ENCODE measurements around the gene PALM2AKAP2.

The PALM2AKAP2 gene

GRCh38 chr9:109789556-109789955 is 9.6 kb downstream of the PALM2AKAP2 start:
- ATAC-seq: no peak
- TF ChIP-seq CREB5 (CRISPR knock-in tag; IDR thresholded peaks at IDR 0.05; ENCODE audit: low read depth) (no peak), TOX (CRISPR knock-in tag; IDR thresholded peaks at IDR 0.05; ENCODE audit: borderline replicate concordance) (no peak), ESRRG (CRISPR knock-in tag; IDR thresholded peaks at IDR 0.05) (no peak), CSDC2 (CRISPR knock-in tag; IDR thresholded peaks at IDR 0.05) (no peak), SNAI2 (CRISPR knock-in tag; IDR thresholded peaks at IDR 0.05) (no peak)

DNA sequence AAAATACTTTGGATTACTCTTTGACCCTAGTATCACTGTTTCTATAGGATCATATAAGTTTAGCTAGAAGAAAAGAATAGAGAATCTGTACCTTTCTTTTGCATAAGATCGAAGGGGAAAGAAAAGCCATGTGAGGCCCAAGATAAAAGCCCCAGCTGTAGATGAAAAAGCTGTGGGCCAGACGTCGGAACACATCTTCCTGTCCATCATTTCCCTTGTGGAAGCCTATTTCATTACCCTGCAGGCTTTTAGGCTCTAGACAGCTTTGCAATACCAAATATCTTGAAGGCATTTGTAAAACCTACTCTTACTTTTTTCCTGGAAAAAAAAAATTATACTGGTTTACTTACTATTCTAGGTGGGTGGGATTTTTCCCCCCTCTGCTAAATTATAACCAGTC is 10.0 kb downstream of the PALM2AKAP2 start:
- no peak for TF ChIP-seq ZNF8 (CRISPR knock-in tag; IDR thresholded peaks at IDR 0.05)
- ATAC-seq: no peak

DNA sequence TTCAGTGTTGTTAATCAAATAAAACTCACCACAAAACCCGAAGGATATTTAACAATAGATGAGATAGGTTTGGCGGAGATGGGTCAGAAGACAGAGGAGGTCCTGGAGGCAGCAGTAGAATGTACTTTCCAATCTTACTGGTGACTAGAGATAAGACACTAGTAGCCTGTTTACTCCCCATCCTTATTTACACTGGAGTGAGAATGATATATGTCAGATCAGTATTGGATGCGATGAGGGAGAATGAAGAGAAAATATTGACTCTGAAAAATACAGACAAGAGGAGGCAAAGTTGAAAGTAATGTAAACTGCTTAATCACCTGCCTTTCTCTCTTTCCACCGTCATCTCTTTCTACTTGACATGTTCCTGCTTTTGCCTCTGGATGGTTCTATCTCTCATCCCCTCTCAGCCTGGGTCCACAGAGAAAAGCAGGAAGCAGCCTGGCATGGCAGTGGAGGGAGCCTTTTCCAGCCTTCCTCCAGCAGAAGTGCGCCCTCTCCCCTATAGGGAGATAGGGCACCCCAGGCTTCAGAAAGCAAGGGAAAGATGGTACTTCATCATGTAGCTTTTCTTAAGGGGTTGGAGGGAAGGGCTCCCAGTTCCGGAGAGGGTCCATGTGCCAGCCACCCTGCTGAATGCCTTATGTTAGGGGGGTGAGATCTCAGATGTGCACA is 11.1 kb downstream of the PALM2AKAP2 start:
- TF ChIP-seq PPARA (CRISPR knock-in tag; IDR thresholded peaks at IDR 0.05; ENCODE audit: borderline replicate concordance) (no peak), POU6F1 (CRISPR knock-in tag; IDR thresholded peaks at IDR 0.05; ENCODE audit: borderline replicate concordance, low read depth) (no peak), ZC3H10 (CRISPR knock-in tag; IDR thresholded peaks at IDR 0.05) (no peak)
- TF ChIP-seq, protein P1, sequence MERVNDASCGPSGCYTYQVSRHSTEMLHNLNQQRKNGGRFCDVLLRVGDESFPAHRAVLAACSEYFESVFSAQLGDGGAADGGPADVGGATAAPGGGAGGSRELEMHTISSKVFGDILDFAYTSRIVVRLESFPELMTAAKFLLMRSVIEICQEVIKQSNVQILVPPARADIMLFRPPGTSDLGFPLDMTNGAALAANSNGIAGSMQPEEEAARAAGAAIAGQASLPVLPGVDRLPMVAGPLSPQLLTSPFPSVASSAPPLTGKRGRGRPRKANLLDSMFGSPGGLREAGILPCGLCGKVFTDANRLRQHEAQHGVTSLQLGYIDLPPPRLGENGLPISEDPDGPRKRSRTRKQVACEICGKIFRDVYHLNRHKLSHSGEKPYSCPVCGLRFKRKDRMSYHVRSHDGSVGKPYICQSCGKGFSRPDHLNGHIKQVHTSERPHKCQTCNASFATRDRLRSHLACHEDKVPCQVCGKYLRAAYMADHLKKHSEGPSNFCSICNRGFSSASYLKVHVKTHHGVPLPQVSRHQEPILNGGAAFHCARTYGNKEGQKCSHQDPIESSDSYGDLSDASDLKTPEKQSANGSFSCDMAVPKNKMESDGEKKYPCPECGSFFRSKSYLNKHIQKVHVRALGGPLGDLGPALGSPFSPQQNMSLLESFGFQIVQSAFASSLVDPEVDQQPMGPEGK (CRISPR knock-in tag; IDR thresholded peaks at IDR 0.05; ENCODE audit: borderline replicate concordance): no peak
- no peak for ATAC-seq

DNA sequence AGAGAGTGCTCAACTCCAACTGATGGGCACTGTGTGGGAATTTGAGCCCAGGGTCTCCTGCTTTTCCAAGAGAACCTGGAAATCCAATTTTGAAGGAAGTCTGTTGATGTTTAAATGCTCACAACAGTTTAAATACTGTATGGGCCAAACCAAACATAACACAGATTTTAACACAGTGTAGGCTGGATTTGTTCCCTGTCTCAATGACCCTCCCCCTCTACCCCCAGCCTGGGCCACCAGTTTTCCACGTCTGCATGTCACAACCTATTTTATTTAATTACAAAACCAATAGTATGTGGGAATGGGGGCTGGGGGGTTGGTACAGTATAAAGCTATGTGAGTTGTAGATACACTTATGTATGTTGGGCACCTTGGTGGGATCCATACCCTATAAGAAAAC is 11.7 kb downstream of the PALM2AKAP2 start:
- TF ChIP-seq ZC3H10 (CRISPR knock-in tag; IDR thresholded peaks at IDR 0.05) (no peak), ESRRG (CRISPR knock-in tag; IDR thresholded peaks at IDR 0.05) (no peak), GLIS3 (CRISPR knock-in tag; IDR thresholded peaks at IDR 0.05) (no peak), POU6F1 (CRISPR knock-in tag; IDR thresholded peaks at IDR 0.05; ENCODE audit: borderline replicate concordance, low read depth) (no peak), ZFP30 (CRISPR knock-in tag; IDR thresholded peaks at IDR 0.05) (no peak), CREB5 (CRISPR knock-in tag; IDR thresholded peaks at IDR 0.05; ENCODE audit: low read depth) (no peak), SNAI2 (CRISPR knock-in tag; IDR thresholded peaks at IDR 0.05) (no peak), ZNF8 (CRISPR knock-in tag; IDR thresholded peaks at IDR 0.05) (no peak), ARNTL (CRISPR knock-in tag; IDR thresholded peaks at IDR 0.05; ENCODE audit: borderline replicate concordance, low read depth) (no peak)
- TF ChIP-seq, protein P1 (CRISPR knock-in tag; IDR thresholded peaks at IDR 0.05; ENCODE audit: borderline replicate concordance): no peak
- TF ChIP-seq, protein P2, sequence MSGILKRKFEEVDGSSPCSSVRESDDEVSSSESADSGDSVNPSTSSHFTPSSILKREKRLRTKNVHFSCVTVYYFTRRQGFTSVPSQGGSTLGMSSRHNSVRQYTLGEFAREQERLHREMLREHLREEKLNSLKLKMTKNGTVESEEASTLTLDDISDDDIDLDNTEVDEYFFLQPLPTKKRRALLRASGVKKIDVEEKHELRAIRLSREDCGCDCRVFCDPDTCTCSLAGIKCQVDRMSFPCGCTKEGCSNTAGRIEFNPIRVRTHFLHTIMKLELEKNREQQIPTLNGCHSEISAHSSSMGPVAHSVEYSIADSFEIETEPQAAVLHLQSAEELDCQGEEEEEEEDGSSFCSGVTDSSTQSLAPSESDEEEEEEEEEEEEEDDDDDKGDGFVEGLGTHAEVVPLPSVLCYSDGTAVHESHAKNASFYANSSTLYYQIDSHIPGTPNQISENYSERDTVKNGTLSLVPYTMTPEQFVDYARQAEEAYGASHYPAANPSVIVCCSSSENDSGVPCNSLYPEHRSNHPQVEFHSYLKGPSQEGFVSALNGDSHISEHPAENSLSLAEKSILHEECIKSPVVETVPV (CRISPR knock-in tag; IDR thresholded peaks at IDR 0.05): no peak
- TF ChIP-seq, protein P3, sequence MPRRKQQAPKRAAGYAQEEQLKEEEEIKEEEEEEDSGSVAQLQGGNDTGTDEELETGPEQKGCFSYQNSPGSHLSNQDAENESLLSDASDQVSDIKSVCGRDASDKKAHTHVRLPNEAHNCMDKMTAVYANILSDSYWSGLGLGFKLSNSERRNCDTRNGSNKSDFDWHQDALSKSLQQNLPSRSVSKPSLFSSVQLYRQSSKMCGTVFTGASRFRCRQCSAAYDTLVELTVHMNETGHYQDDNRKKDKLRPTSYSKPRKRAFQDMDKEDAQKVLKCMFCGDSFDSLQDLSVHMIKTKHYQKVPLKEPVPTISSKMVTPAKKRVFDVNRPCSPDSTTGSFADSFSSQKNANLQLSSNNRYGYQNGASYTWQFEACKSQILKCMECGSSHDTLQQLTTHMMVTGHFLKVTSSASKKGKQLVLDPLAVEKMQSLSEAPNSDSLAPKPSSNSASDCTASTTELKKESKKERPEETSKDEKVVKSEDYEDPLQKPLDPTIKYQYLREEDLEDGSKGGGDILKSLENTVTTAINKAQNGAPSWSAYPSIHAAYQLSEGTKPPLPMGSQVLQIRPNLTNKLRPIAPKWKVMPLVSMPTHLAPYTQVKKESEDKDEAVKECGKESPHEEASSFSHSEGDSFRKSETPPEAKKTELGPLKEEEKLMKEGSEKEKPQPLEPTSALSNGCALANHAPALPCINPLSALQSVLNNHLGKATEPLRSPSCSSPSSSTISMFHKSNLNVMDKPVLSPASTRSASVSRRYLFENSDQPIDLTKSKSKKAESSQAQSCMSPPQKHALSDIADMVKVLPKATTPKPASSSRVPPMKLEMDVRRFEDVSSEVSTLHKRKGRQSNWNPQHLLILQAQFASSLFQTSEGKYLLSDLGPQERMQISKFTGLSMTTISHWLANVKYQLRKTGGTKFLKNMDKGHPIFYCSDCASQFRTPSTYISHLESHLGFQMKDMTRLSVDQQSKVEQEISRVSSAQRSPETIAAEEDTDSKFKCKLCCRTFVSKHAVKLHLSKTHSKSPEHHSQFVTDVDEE (CRISPR knock-in tag; IDR thresholded peaks at IDR 0.05): no peak

More for the DNA sequence above, 11.7 kb downstream of the PALM2AKAP2 start:
- no peak for ATAC-seq

Measured in SK-N-SH treated with all-trans-retinoic acid at 6 μM for 48 hours (cell line).